Adrenal gland (tissue), 5 donors: ENCODE measurements around the gene ITGA11.

Experiments
- POLR2A ChIP-seq, 2 donors: fragments of 450-650 bp; IDR thresholded peaks; one replicate each; pipeline ENCODE4 v1.6.1; 2017; ENCODE audit warnings: antibody characterized with exemption in 2 of 2, mild to moderate bottlenecking in 2 of 2, moderate library complexity in 1 of 2
- TF ChIP-seq, protein P1 (sequence below), 6 experiments: fragments of 450-650 bp in 4 of 6; fragments of 200-600 bp in 2 of 6; sonication (generic) in 1 of 6; IDR thresholded peaks; 1 replicate in 5 of 6; 2 replicates in 1 of 6; pipeline versions ENCODE4 v1.5.1 to v1.8.0; 2016 to 2021; ENCODE audit warnings: antibody characterized with exemption in 6 of 6, mild to moderate bottlenecking in 2 of 6, moderate library complexity in 1 of 6
- donor health status: DM: no; HTN: no; CAD: no.

- TF ChIP-seq, protein P1, sequence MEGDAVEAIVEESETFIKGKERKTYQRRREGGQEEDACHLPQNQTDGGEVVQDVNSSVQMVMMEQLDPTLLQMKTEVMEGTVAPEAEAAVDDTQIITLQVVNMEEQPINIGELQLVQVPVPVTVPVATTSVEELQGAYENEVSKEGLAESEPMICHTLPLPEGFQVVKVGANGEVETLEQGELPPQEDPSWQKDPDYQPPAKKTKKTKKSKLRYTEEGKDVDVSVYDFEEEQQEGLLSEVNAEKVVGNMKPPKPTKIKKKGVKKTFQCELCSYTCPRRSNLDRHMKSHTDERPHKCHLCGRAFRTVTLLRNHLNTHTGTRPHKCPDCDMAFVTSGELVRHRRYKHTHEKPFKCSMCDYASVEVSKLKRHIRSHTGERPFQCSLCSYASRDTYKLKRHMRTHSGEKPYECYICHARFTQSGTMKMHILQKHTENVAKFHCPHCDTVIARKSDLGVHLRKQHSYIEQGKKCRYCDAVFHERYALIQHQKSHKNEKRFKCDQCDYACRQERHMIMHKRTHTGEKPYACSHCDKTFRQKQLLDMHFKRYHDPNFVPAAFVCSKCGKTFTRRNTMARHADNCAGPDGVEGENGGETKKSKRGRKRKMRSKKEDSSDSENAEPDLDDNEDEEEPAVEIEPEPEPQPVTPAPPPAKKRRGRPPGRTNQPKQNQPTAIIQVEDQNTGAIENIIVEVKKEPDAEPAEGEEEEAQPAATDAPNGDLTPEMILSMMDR (IDR thresholded peaks at IDR 0.05): no peak
- no peak for TF ChIP-seq POLR2A (IDR thresholded peaks at IDR 0.05)
Observed at GRCh38 chr15:68259883-68260282, 172.1 kb downstream of the ITGA11 start.
